ENCODE data around the gene TUBA1B.

The TUBA1B gene

DNA sequence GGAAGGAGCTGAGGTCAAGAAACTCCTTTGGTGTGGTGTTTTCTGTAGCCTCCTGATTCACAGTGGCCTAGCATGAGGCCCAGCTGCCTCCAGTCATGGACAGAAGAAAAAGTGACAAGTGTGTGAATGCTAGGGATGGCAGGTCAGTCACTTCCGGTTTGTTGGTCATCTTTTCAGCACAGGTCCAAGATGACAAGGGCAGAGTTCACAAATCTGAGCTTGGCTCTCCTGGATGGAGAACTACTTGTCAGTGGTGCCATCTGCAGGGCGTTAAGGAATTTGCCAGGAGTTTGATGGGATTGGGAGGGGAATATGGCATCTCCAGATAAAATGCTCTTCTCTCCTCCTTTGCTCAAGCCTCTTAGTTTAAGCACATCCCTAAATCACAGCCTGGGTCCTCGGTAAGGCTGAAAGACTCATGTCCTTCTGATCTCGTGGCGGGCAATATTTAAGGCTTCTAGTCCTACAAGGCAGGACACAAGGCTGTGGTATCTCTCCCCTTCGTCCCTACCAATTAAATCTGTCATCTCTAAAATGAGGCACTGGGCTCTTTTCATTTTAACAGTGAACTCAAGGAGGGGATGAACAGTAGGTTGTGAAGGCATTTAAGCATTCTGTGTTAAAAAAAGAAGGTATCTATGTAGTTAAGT is 10.0 kb downstream of the TUBA1B start:
- H3K4me1 ChIP-seq (ENCODE audit: control insufficient read depth, low read depth, low read length), result no peaks in the 10 kb centered on the region
- H3K9me3 ChIP-seq (ENCODE audit: control insufficient read depth, low read depth, low read length), result no peaks in the 10 kb centered on the region
- no peaks in the 10 kb centered on the region for H3K27me3 ChIP-seq (ENCODE audit: control insufficient read depth, insufficient read depth, low read length)
- H3K36me3 ChIP-seq (ENCODE audit: control insufficient read depth, low read depth, low read length), result no peaks in the 10 kb centered on the region
- H3K9ac ChIP-seq (ENCODE audit: low read length), result no peak overlapping the region
- no peak overlapping the region for H3K27ac ChIP-seq (ENCODE audit: low read length)
- no peak overlapping the region for H3K4me3 ChIP-seq (ENCODE audit: low read length)

DNA sequence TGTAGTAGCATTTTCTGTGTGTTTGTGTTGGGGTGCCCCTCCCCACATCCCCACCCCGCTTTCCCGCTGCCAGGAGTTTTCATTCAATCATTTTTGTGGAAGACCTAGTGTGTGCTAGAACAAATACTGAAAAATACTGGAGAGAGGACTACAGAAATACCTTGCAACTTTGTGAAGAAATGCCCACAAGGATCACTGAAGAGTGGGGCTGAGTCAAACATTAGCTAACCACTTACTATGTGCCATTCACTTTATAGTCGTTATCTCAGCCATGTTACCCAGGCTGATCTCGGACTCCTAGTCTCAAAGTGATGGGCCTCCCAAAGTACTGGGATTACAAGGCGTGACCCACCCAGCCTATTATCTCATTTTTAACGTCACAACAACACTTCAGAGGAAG is 20.0 kb downstream of the TUBA1B start:
- Histone ChIP-seq H3K27ac (ENCODE audit: low read length) (no peak overlapping the region), H3K36me3 (ENCODE audit: control insufficient read depth, low read depth, low read length) (no peaks in the 10 kb centered on the region), H3K9ac (ENCODE audit: low read length) (peak overlapping the region; percentile 84), H3K4me1 (ENCODE audit: control insufficient read depth, low read depth, low read length) (peaks cover 6% of the 10 kb centered on the region), H3K9me3 (ENCODE audit: control insufficient read depth, low read depth, low read length) (no peaks in the 10 kb centered on the region), H3K27me3 (ENCODE audit: control insufficient read depth, insufficient read depth, low read length) (no peaks in the 10 kb centered on the region), H3K4me3 (ENCODE audit: low read length) (peak overlapping the region; percentile 95)

DNA sequence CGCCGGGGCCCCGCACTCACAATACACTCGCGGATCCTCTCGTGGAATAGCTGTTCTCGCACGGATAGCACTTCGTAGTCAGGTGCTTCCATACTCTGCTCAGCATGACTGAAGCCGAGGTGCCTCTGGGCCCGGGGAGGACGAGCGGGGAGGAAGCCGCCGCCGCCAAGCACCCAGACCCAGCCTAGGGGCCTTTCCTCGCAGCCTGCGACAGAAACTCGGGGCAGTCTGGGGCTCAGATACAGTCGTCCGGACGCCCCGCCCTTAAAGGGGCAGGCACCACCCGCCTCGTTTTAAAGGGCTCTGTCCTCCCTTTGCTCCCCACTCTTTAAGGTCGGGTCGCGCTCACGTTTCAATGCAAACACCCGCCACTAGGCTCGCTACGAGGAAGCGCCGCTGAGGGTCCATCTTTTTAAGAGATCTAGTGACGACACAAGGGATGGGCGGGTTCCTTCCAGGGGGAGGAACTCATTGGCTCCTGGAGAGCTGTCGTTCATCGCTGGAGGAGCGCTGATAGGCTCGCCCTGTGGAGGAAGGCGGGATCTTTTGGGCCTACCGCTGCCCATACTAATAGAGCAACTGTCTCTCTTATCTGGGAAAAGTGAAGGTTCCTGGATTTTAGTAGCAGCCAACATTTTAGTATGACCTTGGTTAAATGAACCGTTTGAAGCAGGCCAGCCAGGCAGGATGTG is 20.6 kb downstream of the TUBA1B start, which contains the start of gene LMBR1L:
Gene LMBR1L, minus strand, starts transcription at position 384 of the 692 bp plus-strand sequence. Its CDS starts 292 bp downstream, at position 92.
- Histone ChIP-seq H3K27ac (ENCODE audit: low read length) (no peak within 1 kb of the TSS), H3K9ac (ENCODE audit: low read length) (peak within 1 kb of the TSS; percentile 84)

DNA sequence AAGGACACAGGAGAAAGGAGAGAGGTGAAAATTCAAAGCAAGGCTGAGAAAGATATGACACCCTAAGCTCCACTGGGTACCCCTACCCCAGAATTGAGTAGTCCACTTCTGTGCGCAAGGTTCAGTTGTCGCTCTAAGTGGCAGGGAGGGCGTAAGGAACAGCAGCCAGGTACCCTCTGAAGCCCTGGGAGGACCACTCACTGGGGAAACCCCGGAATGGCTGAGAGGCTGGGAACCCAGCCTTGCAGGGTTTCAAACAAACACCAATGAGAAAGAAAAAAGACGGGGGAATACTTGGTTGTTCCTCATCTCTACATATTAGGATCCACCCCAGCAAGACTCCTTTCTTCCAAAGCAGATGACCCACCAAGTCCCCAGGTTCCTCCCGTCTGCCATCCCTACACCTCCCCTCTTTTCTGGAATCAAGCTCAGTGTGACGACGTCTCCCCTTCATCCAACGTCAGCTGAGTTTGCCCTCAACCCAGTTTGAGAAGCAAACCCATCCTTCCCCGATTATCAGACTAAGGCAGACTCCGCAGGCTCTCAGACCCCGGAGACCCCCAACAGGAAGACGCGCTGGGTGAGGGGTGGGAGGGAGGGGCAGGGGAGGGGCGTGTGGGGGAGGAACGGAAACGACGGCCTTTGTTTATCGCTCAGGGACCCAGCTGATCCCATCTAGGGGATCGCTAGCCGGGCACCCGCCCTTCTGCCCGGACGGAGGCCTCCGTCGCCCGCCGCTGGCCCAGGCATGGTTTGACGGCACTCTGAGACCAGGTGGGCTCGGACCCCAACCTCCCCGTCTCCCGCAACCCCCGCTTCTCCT is 21.3 kb downstream of the TUBA1B start:
- Histone ChIP-seq H3K27me3 (ENCODE audit: control insufficient read depth, insufficient read depth, low read length) (no peaks in the 10 kb centered on the region), H3K4me1 (ENCODE audit: control insufficient read depth, low read depth, low read length) (peaks cover 6% of the 10 kb centered on the region), H3K4me3 (ENCODE audit: low read length) (peak overlapping the region; percentile 95), H3K9ac (ENCODE audit: low read length) (peak overlapping the region; percentile 84), H3K27ac (ENCODE audit: low read length) (no peak overlapping the region), H3K9me3 (ENCODE audit: control insufficient read depth, low read depth, low read length) (no peaks in the 10 kb centered on the region), H3K36me3 (ENCODE audit: control insufficient read depth, low read depth, low read length) (peaks cover 5% of the 10 kb centered on the region)

More for the DNA sequence above, 20.6 kb downstream of the TUBA1B start, which contains the start of gene LMBR1L:
- Histone ChIP-seq H3K27me3 (ENCODE audit: control insufficient read depth, insufficient read depth, low read length) (no peaks in the 10 kb centered on the region), H3K4me3 (ENCODE audit: low read length) (peak within 1 kb of the TSS; percentile 95), H3K4me1 (ENCODE audit: control insufficient read depth, low read depth, low read length) (peaks cover 6% of the 10 kb centered on the region), H3K36me3 (ENCODE audit: control insufficient read depth, low read depth, low read length) (peaks cover 4% of the 10 kb centered on the region), H3K9me3 (ENCODE audit: control insufficient read depth, low read depth, low read length) (no peaks in the 10 kb centered on the region)

DNA sequence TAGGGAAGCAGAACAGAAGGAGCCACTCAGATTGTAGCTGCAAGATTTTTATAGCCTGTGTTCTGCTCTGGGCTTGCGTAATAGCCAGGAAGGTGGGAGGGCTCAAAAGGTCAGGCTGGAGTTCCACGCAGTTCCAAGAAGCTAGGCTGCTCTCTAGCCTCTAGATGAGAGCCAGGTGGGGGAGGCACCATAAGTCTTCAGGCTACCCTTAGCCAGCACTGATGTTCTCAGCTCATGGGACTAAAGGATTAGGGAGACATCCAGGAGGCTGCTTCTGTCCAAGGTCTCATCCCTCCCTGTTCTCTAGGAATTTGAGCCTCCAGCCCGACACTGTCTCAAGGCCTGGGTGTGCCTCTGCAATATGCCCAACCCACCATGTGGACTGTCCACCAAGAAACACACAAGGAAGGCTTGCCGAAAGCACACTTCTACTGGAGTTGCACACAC is 22.2 kb downstream of the TUBA1B start:
- H3K27ac ChIP-seq (ENCODE audit: low read length), result no peak overlapping the region
- H3K4me1 ChIP-seq (ENCODE audit: control insufficient read depth, low read depth, low read length), result peaks cover 6% of the 10 kb centered on the region
- H3K36me3 ChIP-seq (ENCODE audit: control insufficient read depth, low read depth, low read length), result peaks cover 8% of the 10 kb centered on the region
- H3K9ac ChIP-seq (ENCODE audit: low read length), result no peak overlapping the region
- no peaks in the 10 kb centered on the region for H3K9me3 ChIP-seq (ENCODE audit: control insufficient read depth, low read depth, low read length)
- peak overlapping the region; percentile 95 for H3K4me3 ChIP-seq (ENCODE audit: low read length)
- H3K27me3 ChIP-seq (ENCODE audit: control insufficient read depth, insufficient read depth, low read length), result no peaks in the 10 kb centered on the region

DNA sequence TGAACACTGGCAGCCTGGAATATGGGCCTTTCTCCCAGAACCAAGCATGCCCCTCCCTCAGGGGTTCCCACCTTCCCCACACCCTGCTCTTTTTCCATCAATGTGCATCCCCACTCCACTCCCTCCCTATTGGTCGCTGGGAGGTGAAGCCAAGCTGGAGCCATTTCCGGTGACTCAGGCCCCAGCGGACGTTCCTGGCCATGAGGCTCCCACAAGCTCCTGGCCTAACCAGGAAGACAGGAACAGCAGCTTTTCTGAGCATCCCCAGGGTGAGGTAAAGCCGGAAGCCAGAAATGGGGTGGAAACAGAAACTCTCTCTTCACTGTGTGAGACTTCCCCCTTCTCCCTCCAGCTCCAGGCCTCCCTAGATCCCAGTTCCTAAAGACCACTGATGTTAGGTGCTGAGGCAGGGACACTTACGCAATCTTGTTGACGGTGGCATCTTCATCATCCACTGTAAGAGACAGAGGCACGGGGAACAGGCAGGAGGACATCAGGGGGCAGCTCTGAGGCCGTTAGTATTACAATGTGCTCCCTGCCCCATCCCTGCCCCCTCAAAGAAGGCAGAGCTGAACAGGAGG is 25.6 kb downstream of the TUBA1B start:
- H3K36me3 ChIP-seq (ENCODE audit: control insufficient read depth, low read depth, low read length), result peaks cover 29% of the 10 kb centered on the region
- H3K27ac ChIP-seq (ENCODE audit: low read length), result no peak overlapping the region
- H3K9me3 ChIP-seq (ENCODE audit: control insufficient read depth, low read depth, low read length), result no peaks in the 10 kb centered on the region
- H3K9ac ChIP-seq (ENCODE audit: low read length), result no peak overlapping the region
- no peak overlapping the region for H3K4me3 ChIP-seq (ENCODE audit: low read length)
- no peaks in the 10 kb centered on the region for H3K27me3 ChIP-seq (ENCODE audit: control insufficient read depth, insufficient read depth, low read length)
- H3K4me1 ChIP-seq (ENCODE audit: control insufficient read depth, low read depth, low read length), result peaks cover 6% of the 10 kb centered on the region

DNA sequence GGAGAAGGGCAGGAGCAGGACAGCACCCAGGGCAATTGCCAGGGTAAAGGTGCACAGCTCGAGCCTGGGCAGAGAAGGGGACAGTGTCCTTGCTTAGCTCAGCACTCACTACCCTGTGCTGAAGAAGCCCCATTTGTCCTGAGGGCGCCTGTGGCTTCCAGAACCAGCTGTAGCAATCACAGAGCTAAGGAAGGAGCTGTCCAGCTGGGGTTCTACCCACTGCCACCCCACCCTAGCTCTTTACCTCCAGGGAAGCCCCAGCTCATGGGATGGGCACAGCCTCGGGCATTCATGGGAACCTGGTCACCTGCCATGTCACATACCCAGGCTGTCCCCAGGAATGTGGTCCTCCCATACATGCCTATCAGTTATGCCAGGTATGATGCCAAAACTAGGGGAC is 26.4 kb downstream of the TUBA1B start:
- no peak overlapping the region for H3K4me3 ChIP-seq (ENCODE audit: low read length)
- H3K9me3 ChIP-seq (ENCODE audit: control insufficient read depth, low read depth, low read length), result no peaks in the 10 kb centered on the region
- H3K27me3 ChIP-seq (ENCODE audit: control insufficient read depth, insufficient read depth, low read length), result no peaks in the 10 kb centered on the region
- H3K9ac ChIP-seq (ENCODE audit: low read length), result no peak overlapping the region
- H3K4me1 ChIP-seq (ENCODE audit: control insufficient read depth, low read depth, low read length), result peaks cover 6% of the 10 kb centered on the region
- H3K36me3 ChIP-seq (ENCODE audit: control insufficient read depth, low read depth, low read length), result peaks cover 35% of the 10 kb centered on the region
- no peak overlapping the region for H3K27ac ChIP-seq (ENCODE audit: low read length)

DNA sequence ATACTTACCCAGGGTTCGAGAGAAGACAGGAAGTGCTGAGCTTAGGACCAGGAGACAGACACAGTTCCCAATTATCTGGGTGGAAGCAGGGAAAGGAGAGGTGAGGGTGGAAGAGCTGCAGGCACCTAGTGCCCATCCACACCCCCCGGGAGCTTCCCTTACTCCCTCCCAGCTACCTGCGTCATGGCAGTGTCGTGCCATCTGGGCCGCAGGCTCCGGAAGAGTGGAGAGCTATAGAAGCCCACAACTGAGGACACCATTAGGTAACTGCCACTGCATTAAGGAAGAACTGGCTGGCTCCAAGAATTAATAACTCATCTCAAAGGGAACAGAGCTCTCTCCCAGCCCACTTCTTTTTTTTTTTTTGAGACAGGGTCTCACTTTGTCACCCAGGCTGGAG is 30.8 kb downstream of the TUBA1B start:
- peaks cover 30% of the 10 kb centered on the region for H3K36me3 ChIP-seq (ENCODE audit: control insufficient read depth, low read depth, low read length)
- no peaks in the 10 kb centered on the region for H3K4me1 ChIP-seq (ENCODE audit: control insufficient read depth, low read depth, low read length)
- peaks cover 6% of the 10 kb centered on the region for H3K27me3 ChIP-seq (ENCODE audit: control insufficient read depth, insufficient read depth, low read length)
- H3K27ac ChIP-seq (ENCODE audit: low read length), result no peak overlapping the region
- H3K9ac ChIP-seq (ENCODE audit: low read length), result no peak overlapping the region
- no peaks in the 10 kb centered on the region for H3K9me3 ChIP-seq (ENCODE audit: control insufficient read depth, low read depth, low read length)
- H3K4me3 ChIP-seq (ENCODE audit: low read length), result no peak overlapping the region

DNA sequence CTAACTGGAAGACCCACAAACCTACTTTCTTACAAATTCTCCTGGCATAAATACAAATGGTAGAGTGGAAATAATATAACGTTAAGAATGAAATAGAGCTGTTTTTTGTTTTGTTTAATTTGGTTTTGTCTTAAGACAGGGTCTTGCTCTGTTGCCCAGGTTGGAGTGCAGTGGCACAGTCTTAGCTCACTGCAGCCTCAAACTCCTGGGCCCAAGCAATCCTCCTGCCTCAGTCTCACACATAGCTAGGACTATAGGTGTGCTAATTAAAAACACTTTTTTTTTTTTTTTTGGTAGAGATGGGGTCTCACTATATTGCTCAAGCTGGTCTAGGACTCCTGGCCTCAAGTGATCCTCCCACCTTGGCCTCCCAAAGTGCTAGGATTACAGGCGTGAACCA is 32.5 kb downstream of the TUBA1B start:
- peaks cover 25% of the 10 kb centered on the region for H3K36me3 ChIP-seq (ENCODE audit: control insufficient read depth, low read depth, low read length)
- no peak overlapping the region for H3K27ac ChIP-seq (ENCODE audit: low read length)
- H3K4me3 ChIP-seq (ENCODE audit: low read length), result no peak overlapping the region
- peaks cover 23% of the 10 kb centered on the region for H3K27me3 ChIP-seq (ENCODE audit: control insufficient read depth, insufficient read depth, low read length)
- H3K9ac ChIP-seq (ENCODE audit: low read length), result no peak overlapping the region
- H3K4me1 ChIP-seq (ENCODE audit: control insufficient read depth, low read depth, low read length), result no peaks in the 10 kb centered on the region
- no peaks in the 10 kb centered on the region for H3K9me3 ChIP-seq (ENCODE audit: control insufficient read depth, low read depth, low read length)

DNA sequence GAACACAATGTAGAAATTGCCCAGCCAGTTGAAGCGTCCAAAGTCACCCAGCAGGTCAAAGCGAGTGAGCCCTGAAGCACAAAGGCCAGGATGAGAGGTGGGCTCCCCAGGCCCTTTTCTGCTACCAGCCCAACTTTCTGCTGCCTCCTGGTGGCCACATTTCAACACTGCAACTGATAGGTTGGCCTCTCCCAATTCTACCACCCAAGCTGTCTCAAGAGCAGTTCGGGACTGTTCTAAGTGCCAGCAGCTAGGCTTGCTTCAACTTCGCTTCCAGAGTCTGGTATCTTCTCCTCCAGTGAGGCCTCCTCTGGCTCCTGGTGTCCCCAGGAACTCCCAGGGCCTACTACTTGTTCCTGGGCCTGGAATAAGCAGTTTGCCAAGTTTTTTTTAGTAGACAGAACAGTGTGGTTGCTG is 33.2 kb downstream of the TUBA1B start:
- peaks cover 30% of the 10 kb centered on the region for H3K27me3 ChIP-seq (ENCODE audit: control insufficient read depth, insufficient read depth, low read length)
- no peaks in the 10 kb centered on the region for H3K4me1 ChIP-seq (ENCODE audit: control insufficient read depth, low read depth, low read length)
- H3K4me3 ChIP-seq (ENCODE audit: low read length), result no peak overlapping the region
- H3K36me3 ChIP-seq (ENCODE audit: control insufficient read depth, low read depth, low read length), result peaks cover 18% of the 10 kb centered on the region
- no peak overlapping the region for H3K9ac ChIP-seq (ENCODE audit: low read length)
- H3K27ac ChIP-seq (ENCODE audit: low read length), result no peak overlapping the region
- no peaks in the 10 kb centered on the region for H3K9me3 ChIP-seq (ENCODE audit: control insufficient read depth, low read depth, low read length)

DNA sequence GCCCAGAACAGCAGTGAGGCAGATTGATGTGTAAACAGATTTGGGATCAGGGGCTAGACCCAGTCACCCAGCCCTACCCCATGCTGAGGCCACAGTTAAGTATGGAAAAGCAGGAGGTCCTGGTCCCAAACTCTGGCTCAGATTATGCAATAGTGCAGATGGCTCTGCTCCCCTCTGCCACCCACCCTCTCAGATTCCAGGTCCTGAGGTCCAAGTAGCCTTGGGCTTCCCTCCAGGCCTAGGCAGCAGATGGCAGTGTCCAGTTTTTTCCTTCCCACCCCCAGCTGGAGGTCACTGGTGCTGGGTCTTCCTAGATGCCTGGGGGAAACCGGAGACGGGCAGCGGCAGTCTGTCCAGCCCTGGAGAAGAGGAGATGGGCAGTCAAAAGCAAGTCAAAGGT is 33.8 kb downstream of the TUBA1B start:
- Histone ChIP-seq H3K36me3 (ENCODE audit: control insufficient read depth, low read depth, low read length) (peaks cover 12% of the 10 kb centered on the region), H3K27ac (ENCODE audit: low read length) (no peak overlapping the region), H3K4me1 (ENCODE audit: control insufficient read depth, low read depth, low read length) (no peaks in the 10 kb centered on the region), H3K9ac (ENCODE audit: low read length) (no peak overlapping the region), H3K4me3 (ENCODE audit: low read length) (no peak overlapping the region), H3K27me3 (ENCODE audit: control insufficient read depth, insufficient read depth, low read length) (peaks cover 36% of the 10 kb centered on the region), H3K9me3 (ENCODE audit: control insufficient read depth, low read depth, low read length) (no peaks in the 10 kb centered on the region)

All from iPS-18a (cell line).